ENCODE results near the gene ARID5B.

Gene ARID5B

DNA sequence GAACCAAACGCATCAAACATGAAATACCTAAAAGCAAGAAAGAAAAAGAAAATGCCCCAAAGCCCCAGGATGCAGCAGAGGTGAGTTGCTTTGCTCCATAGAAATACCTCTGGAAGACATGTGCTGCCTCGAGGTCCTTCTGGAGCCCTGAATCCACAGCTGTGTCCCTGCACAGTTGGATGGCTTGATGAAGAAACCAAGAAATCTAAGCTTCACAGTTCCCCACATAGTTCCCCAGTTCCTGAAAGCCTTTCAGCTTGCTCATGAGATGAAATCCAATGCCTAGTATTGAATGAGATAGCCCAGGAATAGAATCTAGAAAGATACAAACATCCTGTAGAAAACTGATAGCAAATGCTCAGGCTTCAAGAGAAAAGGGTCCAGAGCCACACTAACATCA lies 184.3 kb downstream of the ARID5B start:
- Histone ChIP-seq H3K4me3 (ENCODE audit: low read depth, low read length) (no peak overlapping the region), H3K4me1 (peaks cover 10% of the 10 kb centered on the region), H3K36me3 (ENCODE audit: control insufficient read depth, insufficient read depth, low read length) (no peaks in the 10 kb centered on the region), H3K4me2 (ENCODE audit: low read length) (no peak overlapping the region), H3K9me3 (ENCODE audit: control insufficient read depth, low read length) (no peaks in the 10 kb centered on the region), H3K9ac (no peak overlapping the region), H2AFZ (no peak overlapping the region), H3K79me2 (no peaks in the 10 kb centered on the region), H3K27ac (no peak overlapping the region), H3K27me3 (ENCODE audit: control insufficient read depth, insufficient read depth, low read length) (no peaks in the 10 kb centered on the region)
- TF ChIP-seq, protein P1, sequence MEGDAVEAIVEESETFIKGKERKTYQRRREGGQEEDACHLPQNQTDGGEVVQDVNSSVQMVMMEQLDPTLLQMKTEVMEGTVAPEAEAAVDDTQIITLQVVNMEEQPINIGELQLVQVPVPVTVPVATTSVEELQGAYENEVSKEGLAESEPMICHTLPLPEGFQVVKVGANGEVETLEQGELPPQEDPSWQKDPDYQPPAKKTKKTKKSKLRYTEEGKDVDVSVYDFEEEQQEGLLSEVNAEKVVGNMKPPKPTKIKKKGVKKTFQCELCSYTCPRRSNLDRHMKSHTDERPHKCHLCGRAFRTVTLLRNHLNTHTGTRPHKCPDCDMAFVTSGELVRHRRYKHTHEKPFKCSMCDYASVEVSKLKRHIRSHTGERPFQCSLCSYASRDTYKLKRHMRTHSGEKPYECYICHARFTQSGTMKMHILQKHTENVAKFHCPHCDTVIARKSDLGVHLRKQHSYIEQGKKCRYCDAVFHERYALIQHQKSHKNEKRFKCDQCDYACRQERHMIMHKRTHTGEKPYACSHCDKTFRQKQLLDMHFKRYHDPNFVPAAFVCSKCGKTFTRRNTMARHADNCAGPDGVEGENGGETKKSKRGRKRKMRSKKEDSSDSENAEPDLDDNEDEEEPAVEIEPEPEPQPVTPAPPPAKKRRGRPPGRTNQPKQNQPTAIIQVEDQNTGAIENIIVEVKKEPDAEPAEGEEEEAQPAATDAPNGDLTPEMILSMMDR (IDR thresholded peaks at IDR 0.05), result no peak

DNA sequence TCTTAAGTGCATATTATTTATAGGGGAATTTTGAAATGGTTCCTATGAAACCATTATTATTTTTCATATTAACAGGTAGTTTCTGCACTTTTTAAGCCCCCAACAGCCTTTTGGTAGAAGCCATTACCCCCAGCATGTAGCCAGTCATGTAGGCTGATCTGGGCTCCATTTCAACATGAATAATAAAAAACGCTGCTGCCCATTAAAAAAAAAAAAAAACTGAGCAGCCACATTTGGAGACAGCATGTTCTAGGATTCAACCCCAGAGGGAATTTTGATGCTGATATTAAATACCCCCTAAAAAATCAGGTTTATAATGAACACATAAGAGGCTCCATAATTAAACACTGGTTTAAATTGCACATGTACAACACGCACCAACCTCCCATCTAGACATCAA lies 185.8 kb downstream of the ARID5B start:
- Histone ChIP-seq H3K9ac (no peak overlapping the region), H3K27ac (no peak overlapping the region), H3K4me1 (peaks cover 3% of the 10 kb centered on the region), H3K4me3 (ENCODE audit: low read depth, low read length) (no peak overlapping the region), H3K79me2 (no peaks in the 10 kb centered on the region), H3K4me2 (ENCODE audit: low read length) (no peak overlapping the region), H3K36me3 (ENCODE audit: control insufficient read depth, insufficient read depth, low read length) (no peaks in the 10 kb centered on the region), H3K27me3 (ENCODE audit: control insufficient read depth, insufficient read depth, low read length) (no peaks in the 10 kb centered on the region), H3K9me3 (ENCODE audit: control insufficient read depth, low read length) (no peaks in the 10 kb centered on the region), H2AFZ (no peak overlapping the region)
- TF ChIP-seq, protein P1 (IDR thresholded peaks at IDR 0.05), result no peak

DNA sequence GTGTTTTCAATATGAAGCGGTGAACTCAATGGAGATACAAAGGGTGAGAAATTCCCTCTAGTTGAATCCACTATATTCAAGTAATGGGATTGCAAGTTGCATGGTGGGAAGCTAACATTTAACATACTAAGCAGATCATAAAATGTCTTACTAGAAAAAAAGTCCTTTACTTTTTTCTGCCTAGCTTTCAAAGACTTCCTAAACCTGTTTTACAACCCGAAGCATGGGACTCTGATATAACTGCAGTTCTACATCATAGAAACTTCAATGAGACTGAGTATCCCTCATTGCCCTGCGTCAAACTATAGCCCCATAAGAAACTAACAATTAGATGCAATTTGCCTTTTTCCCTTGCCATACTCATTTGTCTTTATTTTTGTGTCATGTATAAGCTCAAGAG lies 187.3 kb downstream of the ARID5B start:
- TF ChIP-seq, protein P1 (IDR thresholded peaks at IDR 0.05), result no peak
- Histone ChIP-seq H3K9ac (no peak overlapping the region), H3K9me3 (ENCODE audit: control insufficient read depth, low read length) (no peaks in the 10 kb centered on the region), H3K79me2 (no peaks in the 10 kb centered on the region), H3K4me3 (ENCODE audit: low read depth, low read length) (no peak overlapping the region), H3K27ac (no peak overlapping the region), H3K36me3 (ENCODE audit: control insufficient read depth, insufficient read depth, low read length) (no peaks in the 10 kb centered on the region), H3K27me3 (ENCODE audit: control insufficient read depth, insufficient read depth, low read length) (no peaks in the 10 kb centered on the region), H2AFZ (no peak overlapping the region), H3K4me1 (no peaks in the 10 kb centered on the region), H3K4me2 (ENCODE audit: low read length) (no peak overlapping the region)

- H3K4me3 ChIP-seq (ENCODE audit: low read depth, low read length), result no peak overlapping the region
- no peak overlapping the region for H2AFZ ChIP-seq
- no peak overlapping the region for H3K4me2 ChIP-seq (ENCODE audit: low read length)
- H3K9me3 ChIP-seq (ENCODE audit: control insufficient read depth, low read length), result no peaks in the 10 kb centered on the region
- H3K27ac ChIP-seq, result no peak overlapping the region
- no peaks in the 10 kb centered on the region for H3K27me3 ChIP-seq (ENCODE audit: control insufficient read depth, insufficient read depth, low read length)
- no peaks in the 10 kb centered on the region for H3K4me1 ChIP-seq
- no peaks in the 10 kb centered on the region for H3K36me3 ChIP-seq (ENCODE audit: control insufficient read depth, insufficient read depth, low read length)
- H3K79me2 ChIP-seq, result no peaks in the 10 kb centered on the region
- H3K9ac ChIP-seq, result no peak overlapping the region
- TF ChIP-seq, protein P1 (IDR thresholded peaks at IDR 0.05), result no peak
These were observed 191.0 kb downstream of the ARID5B start for GRCh38 chr10:62092301-62093030.

DNA sequence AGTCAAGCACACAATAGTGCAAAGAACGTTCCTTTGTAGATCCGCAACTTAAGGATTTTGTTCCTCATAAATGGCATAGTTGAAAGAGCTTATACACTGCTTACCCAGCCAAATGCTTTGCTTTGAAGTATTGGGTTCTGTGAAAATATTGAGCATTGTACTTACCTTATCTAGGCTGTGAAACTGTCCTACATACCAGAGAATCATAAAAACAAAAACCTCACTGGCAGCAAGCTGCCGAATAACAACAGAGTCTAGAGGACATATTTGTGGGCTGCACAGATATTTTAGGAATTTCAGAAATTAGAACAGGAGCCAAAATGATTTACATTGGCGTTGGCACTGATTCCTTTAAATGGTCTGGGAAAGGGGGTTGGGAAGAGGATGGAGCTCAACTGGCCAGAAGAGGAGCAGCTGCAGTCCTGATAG lies 192.4 kb downstream of the ARID5B start:
- Histone ChIP-seq H3K36me3 (ENCODE audit: control insufficient read depth, insufficient read depth, low read length) (no peaks in the 10 kb centered on the region), H3K4me1 (no peaks in the 10 kb centered on the region), H3K9me3 (ENCODE audit: control insufficient read depth, low read length) (no peaks in the 10 kb centered on the region), H3K27ac (no peak overlapping the region), H3K4me3 (ENCODE audit: low read depth, low read length) (no peak overlapping the region), H3K27me3 (ENCODE audit: control insufficient read depth, insufficient read depth, low read length) (no peaks in the 10 kb centered on the region), H3K79me2 (no peaks in the 10 kb centered on the region), H2AFZ (no peak overlapping the region), H3K4me2 (ENCODE audit: low read length) (no peak overlapping the region), H3K9ac (no peak overlapping the region)
- TF ChIP-seq, protein P1 (IDR thresholded peaks at IDR 0.05), result no peak

All from parathyroid adenoma (tissue), 2 donors.